ENCODE results near the gene FAM221A.
"Not testable (repeated sequence)": the region's sequence is repeated elsewhere in the genome, so short reads cannot be mapped to it uniquely, and the experiment has no call there.

The FAM221A gene

DNA sequence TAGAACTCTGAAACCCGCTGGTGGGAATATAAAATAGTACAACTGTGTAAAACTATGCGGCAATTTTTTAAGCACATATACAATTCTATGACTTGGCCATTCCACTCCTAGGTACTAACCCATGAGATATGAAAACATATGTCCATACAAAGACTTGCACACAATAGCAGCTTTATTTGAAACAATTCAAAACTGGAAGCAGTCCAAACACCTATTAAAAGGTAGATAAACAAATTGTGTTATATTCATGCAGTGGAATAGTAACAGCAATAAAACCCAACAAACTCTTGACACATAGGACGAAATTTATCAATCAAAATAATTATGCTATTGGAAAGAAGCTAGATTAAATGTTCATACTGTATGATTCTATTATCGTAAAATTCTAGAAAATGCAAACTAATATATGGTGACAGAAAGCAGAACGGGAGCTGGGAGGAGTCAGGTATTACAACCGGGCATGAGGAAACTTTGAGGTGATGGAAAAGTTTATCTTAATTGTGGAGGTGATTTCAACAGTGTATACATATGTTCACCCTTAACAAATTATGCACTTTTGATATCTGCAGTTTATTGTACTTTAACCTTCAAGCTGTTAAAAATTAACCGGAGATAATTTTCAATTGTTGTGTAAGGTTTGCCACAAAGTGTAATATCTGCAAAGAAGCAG lies 29.2 kb downstream of the FAM221A start:
- DNase-seq, result no peak

DNA sequence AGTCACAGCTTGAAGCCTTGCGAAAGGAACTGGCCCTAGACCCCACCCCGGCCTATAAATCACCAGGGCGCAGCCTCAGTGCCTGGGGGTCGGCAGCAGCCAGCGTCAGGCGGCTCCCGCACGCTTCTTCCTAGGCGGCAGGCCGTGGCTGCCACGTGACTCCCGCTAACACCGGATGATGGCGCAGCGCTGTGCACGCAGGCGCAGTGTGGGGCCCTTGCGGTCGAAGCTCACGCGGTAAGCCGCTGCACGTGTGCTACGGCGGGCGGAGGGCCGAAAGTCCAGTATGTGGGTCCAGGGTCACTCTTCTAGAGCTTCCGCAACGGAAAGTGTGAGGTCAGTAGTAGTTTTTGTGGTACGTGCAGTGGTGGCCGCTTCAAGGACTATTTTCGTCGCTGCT lies 30.0 kb downstream of the FAM221A start, which contains the start of gene STK31:
STK31 (plus strand) TSS at position 220 of the 400 bp plus-strand sequence; CDS start at position 287, 67 bp downstream.
- no peak for DNase-seq

DNA sequence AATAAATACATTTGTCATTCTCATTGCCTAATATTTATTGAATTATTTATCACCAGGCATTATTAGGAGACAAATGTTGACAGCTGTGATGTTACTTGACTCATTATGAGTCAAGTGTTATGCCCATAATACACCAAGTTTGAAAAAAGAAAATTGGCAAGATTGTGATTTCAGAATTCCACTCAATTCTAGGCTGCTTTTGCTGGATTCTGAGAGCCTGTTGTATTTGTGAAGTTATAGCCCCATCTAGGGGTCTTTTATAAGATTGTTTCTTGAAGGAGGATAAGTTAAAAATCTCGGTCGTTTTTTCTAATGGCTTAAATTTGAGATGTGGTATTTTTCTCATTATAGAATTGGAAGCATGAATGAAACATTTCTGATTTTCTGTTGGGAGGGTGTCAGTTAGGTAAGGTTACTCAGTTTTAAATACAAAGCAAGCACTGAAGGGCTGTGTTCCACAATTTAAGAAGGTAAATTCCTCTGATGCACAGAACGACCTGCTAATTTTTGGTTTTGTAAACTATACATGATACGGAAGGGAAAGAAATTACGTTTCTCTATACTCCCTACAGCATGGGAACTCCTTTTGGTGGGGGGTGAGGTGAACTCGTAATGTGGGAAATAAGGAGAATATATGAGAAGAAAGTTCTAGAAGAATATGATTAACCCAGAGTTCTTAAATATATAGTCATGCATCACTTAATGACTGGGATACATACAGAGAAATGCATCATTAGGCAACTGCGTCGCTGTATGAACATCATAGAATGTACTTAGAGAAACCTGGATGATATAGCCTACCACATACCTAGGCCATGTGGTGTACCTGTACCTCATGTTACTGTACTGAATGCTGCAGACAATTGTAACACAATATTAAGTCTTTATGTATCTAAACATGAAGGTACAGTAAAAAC lies 32.6 kb downstream of the FAM221A start:
- peak; percentile 54 for DNase-seq

DNA sequence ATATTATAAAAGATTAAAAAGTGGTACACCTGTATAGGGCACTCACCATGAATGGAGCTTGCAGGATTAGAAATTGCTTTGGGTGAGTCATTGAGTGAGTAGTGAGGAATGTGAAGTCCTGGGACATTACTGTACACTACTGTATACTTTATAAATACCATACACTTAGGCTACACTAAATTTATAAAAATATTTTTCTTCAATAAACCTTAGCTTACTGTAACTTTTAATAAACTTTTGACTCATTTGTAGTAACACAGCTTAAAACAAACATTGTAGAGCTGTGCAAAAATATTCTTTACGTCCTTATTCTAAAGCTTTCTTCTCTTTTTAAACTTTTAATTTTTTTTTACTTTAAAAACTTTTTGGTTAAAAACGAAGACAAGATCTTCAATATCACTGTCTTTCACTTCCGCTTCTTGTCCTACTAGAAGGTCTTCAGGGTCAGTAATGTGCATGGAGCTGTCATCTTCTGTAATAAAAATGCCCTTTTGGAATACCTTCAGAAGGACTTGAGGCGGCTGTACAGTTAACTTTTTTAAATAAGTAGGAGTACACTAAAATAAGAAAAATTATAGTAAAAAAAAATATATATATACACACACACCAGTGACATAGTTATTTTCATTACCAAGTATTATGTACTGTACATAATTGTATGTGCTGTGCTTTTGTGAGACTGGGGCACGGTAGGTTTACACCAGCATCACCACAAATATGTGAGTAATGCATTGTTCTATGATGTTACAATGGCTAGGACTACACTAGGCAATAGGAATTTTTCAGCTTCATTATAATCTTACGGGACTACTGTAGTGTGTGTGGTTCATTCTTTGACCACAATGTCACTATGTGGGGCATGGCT lies 33.5 kb downstream of the FAM221A start:
- DNase-seq, result no peak

DNA sequence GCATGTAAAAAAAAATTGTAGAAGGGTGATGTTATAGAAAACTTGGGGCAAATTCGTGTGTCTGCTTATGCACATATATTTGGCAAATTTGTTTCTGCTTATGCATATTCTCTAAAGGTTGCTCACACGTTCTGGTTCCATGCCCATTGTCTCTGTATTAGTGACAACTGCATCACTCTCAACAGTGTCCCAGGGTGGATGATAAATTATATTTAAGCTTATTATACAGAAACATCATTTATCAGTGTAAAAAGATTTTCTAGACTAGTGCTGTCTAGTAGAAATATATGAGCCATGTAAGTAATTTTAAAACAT lies 34.1 kb downstream of the FAM221A start:
- no peak for DNase-seq

DNA sequence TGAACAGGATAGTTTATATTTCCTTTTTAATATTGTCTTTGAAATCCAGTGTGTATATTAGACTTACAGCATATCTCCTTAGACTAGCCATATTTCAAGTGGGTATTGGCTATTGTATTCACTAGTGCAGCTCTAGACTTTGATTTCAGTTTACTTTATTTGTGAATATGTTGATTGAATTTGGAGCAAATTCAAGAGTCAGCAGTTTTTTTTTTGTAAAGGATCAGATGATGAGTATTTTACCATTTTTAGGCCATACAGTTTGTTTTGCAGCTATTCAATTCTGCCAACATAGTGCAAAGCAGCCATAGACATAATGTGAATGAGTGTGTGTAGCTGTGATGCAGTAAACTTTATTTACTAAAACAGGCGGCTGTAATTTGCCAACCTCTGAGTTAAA lies 34.6 kb downstream of the FAM221A start:
- no peak for DNase-seq

DNA sequence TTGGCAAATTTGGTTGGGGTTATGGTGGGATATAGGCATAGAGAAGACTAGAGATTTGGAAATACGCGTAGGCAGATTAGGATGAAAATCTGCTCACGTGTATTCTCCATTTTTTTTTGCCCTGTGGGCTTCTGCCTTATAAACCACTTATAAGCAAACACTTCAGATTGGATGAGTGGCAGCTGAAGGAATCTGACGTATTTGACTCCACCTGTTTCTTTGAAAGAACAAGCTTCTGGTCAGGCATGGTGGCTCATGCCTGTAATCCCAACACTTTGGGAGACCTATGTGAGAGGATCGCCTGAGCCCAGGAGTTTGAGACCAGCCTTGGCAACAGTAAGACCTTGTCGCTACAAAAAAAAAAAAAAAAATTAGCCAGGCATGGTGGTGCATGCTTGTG lies 35.1 kb downstream of the FAM221A start:
- no peak for DNase-seq

DNA sequence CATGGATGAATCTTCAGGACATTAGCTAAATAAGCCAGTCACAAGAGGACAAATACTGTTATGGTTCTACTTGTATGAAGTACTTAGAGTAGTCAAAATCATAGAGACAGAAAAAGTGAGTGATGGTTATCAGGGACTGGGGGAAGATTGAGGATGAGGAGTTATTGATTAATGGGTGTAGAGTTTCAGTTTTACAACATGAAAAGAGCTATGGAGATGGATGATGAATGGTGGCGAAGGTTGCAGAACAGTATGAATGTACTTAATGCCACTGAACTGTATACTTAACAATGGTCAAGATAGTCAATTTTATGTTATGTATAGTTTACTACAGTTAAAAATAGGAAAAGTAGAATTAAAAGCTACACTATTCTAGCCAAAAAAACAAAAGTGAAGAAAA lies 37.8 kb downstream of the FAM221A start:
- DNase-seq, result no peak

DNA sequence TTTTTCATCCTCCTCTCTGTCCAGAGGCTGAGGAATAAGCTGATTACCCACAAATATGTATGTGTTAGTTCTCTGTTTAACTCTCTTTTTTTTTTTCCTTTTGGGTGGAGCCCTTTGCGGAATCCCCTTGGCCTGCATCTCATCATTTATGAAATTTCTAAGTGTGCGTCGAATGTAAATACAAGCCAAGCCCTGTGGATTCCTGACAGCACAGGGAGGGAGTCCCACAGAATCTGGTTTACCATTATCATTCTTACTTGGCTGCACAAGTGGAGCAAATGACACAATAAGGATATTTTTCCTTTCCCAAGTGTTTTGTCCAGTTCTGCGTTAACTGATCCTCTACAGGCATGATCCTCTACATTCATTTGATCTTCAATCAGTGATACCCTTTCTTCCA lies 41.5 kb downstream of the FAM221A start:
- DNase-seq, result no peak

DNA sequence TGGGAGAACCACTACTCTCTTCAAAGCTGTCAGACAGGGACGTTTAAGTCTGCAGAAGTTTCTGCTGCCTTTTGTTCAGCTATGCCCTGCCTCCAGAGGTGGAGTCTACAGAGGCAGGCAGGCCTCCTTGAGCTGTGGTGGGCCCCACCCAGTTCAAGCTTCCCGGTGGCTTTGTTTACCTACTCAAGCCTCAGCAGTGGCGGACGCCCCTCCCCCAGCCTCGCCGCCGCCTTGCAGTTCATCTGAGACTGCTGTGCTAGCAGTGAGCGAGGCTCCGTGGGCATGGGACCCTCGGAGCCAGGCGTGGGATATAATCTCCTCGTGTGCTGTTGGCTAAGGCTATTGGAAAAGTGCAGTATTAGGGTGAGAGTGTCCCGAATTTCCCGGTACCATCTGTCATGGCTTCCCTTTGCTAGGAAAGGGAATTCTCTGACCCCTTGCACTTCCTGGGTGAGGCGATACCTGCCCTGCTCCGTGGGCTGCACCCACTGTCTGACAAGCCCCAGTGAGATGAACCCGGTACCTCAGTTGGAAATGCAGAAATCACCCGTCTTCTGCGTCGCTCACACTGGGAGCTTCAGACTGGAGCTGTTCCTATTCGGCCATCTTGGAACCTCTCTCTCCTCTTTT lies 42.7 kb downstream of the FAM221A start:
- not testable (repeated sequence) for DNase-seq

DNA sequence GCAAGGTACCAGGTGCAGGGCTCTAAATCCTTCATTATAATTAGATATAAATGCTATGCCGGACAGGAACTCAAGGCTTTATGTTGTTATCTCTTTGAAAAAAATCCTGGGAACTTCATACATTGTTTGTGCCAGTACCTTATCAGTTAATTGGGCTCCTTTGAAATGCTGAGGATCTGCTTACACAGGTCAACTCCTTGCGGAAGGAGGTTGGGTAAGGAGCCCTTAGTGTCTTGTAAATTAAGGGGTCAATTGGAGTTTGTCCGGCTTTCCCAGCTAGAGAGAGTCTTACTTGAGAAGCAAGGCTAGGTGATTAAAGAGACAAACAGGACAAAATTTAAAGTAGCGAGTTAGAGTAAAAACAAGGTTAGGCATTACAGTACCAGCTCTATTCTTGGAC lies 44.1 kb downstream of the FAM221A start:
- DNase-seq, result not testable (repeated sequence)

DNA sequence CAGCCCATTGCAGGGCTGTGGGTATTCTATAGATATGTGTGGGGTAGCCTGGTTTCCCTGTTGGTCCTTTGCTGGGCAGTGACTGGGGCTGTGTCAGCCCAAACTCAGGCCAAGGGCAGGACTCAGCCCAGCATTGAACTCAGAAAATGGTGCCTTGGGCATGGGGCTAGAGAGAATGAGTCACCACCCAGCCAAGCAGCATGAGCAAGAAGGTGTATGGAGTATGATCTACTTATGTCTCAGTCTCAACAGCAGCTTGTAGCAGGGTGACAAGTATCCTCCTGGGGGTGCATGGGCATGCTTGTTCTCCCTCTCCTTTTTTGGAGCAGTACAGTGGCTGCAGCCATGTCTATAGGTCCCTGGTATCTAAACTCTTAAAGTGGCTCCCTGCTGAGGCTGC lies 62.1 kb downstream of the FAM221A start:
- DNase-seq, result no peak

DNA sequence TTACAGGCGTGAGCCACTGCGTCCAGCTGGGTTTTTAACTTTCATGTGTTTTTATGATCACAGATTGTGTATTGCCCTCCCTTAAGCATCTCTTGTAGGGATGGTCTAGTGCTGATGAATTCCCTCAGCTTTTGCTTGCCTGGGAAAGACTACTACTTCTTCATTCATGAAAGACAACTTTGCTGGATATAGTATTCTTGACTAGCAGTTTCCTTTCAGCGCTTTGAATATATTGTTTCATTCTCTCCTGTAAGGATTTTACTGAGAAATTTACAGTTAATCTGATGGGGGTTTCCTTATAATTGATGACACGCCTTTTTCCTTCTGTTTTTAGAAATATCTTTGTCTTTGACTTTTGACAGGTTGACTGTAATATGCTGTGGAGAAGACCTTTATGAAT lies 63.2 kb downstream of the FAM221A start:
- DNase-seq, result no peak

DNA sequence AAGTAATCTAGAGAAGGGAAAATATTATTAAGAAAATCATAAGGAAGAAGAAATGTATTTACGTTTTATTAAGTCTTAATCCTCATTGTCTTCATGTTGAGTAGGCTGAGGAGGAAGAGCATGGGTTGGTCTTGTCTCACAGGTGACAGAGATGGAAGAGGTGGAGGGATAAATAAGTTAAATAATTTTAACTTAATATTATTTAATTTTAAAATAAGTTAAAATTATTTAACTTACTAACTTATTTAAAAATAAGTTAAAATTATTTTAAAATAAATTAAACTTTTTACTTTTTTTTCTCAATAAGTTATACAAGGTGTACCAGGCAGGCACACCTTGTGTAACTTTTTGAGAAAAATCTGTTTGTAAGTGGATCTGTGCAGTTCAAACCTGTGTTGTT lies 66.6 kb downstream of the FAM221A start:
- DNase-seq, result no peak

DNA sequence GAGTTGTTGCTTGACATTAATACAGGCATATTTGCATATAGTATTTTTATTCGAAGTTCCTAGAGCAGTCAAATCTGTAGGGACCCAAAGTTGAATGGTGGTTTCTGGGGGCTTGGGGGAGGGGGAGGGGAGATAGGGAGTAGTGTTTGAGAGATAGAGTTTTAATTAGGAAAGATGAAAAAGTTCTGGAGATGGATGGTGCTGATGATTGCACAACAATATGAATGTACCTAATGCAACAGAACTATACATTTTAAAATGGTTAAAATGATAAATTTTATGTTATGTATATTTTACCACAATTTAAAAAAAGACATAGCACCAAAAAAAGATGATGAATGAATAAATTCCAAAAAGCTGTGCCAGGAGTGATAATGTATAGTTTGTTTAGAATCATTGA lies 71.9 kb downstream of the FAM221A start:
- DNase-seq, result no peak

Data from NCI-H748 treated with DMSO at 0.1 percent for 48 hours (cell line).